ENCODE measurements around the gene TMEM38B.

DNA sequence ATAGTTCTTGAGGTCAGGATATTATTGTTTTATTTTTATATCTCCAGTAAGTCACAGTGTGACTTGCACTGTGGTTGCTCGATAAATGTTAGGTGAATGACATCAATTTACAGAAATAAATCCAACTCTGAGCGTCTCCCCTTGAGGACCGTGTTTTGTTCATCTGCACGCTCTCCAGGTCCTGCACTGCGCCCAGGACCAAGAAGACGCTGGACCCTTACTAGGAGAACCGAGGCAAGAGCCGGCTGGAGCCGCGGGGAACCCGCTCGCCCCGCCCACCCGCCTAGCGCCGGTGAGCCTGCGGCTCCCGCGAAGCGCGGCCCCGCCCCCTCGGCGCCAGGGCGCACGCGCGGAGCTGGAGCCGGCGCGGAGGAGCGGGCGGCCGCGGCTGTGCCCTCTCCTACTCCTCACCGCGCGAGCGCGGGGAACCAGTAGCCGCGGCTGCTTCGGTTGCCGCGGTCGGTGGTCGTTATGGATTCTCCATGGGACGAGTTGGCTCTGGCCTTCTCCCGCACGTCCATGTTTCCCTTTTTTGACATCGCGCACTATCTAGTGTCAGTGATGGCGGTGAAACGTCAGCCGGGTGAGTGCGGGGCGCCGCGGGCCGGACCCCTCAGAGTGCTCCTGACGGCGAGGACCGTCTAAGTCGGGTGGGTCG lies at the start of gene TMEM38B:
- TF ChIP-seq TAF1 (IDR thresholded peaks at IDR 0.05; ENCODE audit: borderline replicate concordance, low read depth, low read length) (no peak), RFX5 (IDR thresholded peaks at IDR 0.05; ENCODE audit: low read length) (no peak), JUND (IDR thresholded peaks at IDR 0.05) (no peak), POLR2AphosphoS5 (IDR thresholded peaks at IDR 0.05; ENCODE audit: low read depth, low read length) (no peak)
- TF ChIP-seq, protein P1, sequence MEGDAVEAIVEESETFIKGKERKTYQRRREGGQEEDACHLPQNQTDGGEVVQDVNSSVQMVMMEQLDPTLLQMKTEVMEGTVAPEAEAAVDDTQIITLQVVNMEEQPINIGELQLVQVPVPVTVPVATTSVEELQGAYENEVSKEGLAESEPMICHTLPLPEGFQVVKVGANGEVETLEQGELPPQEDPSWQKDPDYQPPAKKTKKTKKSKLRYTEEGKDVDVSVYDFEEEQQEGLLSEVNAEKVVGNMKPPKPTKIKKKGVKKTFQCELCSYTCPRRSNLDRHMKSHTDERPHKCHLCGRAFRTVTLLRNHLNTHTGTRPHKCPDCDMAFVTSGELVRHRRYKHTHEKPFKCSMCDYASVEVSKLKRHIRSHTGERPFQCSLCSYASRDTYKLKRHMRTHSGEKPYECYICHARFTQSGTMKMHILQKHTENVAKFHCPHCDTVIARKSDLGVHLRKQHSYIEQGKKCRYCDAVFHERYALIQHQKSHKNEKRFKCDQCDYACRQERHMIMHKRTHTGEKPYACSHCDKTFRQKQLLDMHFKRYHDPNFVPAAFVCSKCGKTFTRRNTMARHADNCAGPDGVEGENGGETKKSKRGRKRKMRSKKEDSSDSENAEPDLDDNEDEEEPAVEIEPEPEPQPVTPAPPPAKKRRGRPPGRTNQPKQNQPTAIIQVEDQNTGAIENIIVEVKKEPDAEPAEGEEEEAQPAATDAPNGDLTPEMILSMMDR (IDR thresholded peaks at IDR 0.05), result no peak
- TF ChIP-seq, protein P2, sequence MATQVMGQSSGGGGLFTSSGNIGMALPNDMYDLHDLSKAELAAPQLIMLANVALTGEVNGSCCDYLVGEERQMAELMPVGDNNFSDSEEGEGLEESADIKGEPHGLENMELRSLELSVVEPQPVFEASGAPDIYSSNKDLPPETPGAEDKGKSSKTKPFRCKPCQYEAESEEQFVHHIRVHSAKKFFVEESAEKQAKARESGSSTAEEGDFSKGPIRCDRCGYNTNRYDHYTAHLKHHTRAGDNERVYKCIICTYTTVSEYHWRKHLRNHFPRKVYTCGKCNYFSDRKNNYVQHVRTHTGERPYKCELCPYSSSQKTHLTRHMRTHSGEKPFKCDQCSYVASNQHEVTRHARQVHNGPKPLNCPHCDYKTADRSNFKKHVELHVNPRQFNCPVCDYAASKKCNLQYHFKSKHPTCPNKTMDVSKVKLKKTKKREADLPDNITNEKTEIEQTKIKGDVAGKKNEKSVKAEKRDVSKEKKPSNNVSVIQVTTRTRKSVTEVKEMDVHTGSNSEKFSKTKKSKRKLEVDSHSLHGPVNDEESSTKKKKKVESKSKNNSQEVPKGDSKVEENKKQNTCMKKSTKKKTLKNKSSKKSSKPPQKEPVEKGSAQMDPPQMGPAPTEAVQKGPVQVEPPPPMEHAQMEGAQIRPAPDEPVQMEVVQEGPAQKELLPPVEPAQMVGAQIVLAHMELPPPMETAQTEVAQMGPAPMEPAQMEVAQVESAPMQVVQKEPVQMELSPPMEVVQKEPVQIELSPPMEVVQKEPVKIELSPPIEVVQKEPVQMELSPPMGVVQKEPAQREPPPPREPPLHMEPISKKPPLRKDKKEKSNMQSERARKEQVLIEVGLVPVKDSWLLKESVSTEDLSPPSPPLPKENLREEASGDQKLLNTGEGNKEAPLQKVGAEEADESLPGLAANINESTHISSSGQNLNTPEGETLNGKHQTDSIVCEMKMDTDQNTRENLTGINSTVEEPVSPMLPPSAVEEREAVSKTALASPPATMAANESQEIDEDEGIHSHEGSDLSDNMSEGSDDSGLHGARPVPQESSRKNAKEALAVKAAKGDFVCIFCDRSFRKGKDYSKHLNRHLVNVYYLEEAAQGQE (IDR thresholded peaks at IDR 0.05; ENCODE audit: low read depth, low read length), result no peak
